A549 (cell line): ENCODE measurements around the gene ADPRHL1.

ENCODE experiments used
- CHD2 ChIP-seq: fragments of 150-350 bp; IDR thresholded peaks from 2 replicates; pipeline ENCODE4 v1.6.1; 2014; ENCODE audit warnings: low read length; ENCODE audit not compliant: partially characterized antibody
- FOSL2 ChIP-seq, 2 experiments: fragments of 450-650 bp in 1 of 2; fragments of >200 bp in 1 of 2; sonication (Bioruptor Twin) in 1 of 2; formaldehyde crosslinking; IDR thresholded peaks; 2 replicates each; pipeline versions ENCODE4 v1.5.0 to v1.6.1; 2016 to 2020; ENCODE audit warnings: mild to moderate bottlenecking in 1 of 2, moderate library complexity in 1 of 2
- KDM1A ChIP-seq: fragments of 200-600 bp; sonication (generic); IDR thresholded peaks from 2 replicates; pipeline ENCODE4 v1.6.1; 2016; ENCODE audit warnings: low read depth, mild to moderate bottlenecking
- MAZ ChIP-seq: fragments of 150-350 bp; IDR thresholded peaks from 2 replicates; pipeline ENCODE4 v1.6.1; 2014; ENCODE audit warnings: antibody characterized with exemption, low read depth, low read length, borderline replicate concordance
- MYC ChIP-seq: IDR thresholded peaks from 2 replicates; pipeline ENCODE4 v1.6.1; 2012; ENCODE audit warnings: mild to moderate bottlenecking, inconsistent platforms, low read length, improper control_type of control experiment, borderline replicate concordance
- POLR2A ChIP-seq: IDR thresholded peaks from 2 replicates; pipeline ENCODE4 v1.6.1; 2012; ENCODE audit warnings: mild to moderate bottlenecking, low read length
- USF2 ChIP-seq: fragments of 450-650 bp; IDR thresholded peaks from 2 replicates; pipeline ENCODE4 v1.6.1; 2014; ENCODE audit warnings: antibody characterized with exemption

GRCh38 chr13:113437408-113438010, 15.8 kb downstream of the ADPRHL1 start:
- TF ChIP-seq USF2 (no peak), MYC (no peak), POLR2A (no peak), MAZ (no peak), CHD2 (no peak), FOSL2 (IDR thresholded peaks at IDR 0.05) (no peak), FOSL2 (CRISPR knock-in tag; IDR thresholded peaks at IDR 0.05) (no peak), KDM1A (no peak)
